Loucy (cell line): ENCODE data around the gene KIF3C.

Experiments used
- CTCF ChIP-seq: fragments of 200-600 bp; sonication (generic); conservative IDR thresholded peaks from 2 replicates; pipeline ENCODE4 v1.5.1; 2014; ENCODE audit warnings: mild to moderate bottlenecking, antibody characterized with exemption, low read length
- EZH2phosphoT487 ChIP-seq: fragments of 200-600 bp; IDR thresholded peaks from 2 replicates; pipeline ENCODE4 v1.6.1; 2018; ENCODE audit warnings: antibody characterized with exemption, mild to moderate bottlenecking, moderate library complexity, borderline replicate concordance

GRCh38 chr2:25897506-25897905 is 84.8 kb downstream of the KIF3C start:
- TF ChIP-seq CTCF = no peak
- TF ChIP-seq EZH2phosphoT487 = no peak
